ENCODE results near the gene SSR3. TPM values are rescaled to one million over a fixed set of nuclear protein-coding genes. Genes with fewer than 3 reads are reported as not detected.

The SSR3 gene
- total RNA-seq, 1 experiment from 2014 or later = 312 TPM

GRCh38 chr3:156553705-156554356 lies 1.1 kb downstream of the SSR3 start:
- Mint-ChIP-seq H3K9me3 (ENCODE audit: low read depth, unreplicated experiment) (no peaks in the 10 kb centered on the region), H3K27ac (ENCODE audit: unreplicated experiment) (peak overlapping the region; percentile 90), H3K4me1 (ENCODE audit: low read depth, unreplicated experiment) (peaks cover 43% of the 10 kb centered on the region), H3K36me3 (ENCODE audit: insufficient read depth, unreplicated experiment) (peaks cover 60% of the 10 kb centered on the region), H3K27me3 (ENCODE audit: unreplicated experiment) (no peaks in the 10 kb centered on the region), H3K4me3 (ENCODE audit: low read depth, unreplicated experiment) (peak overlapping the region; percentile 87)
- no peak for DNase-seq
- intact Hi-C loops (cut with micrococcal nuclease; ENCODE audit: unreplicated experiment) = loop anchor here (5.0 kb wide), 1 partner anchor 528 kb away; no protein-coding TSS in a partner anchor
- CTCF ChIA-PET = interaction anchor here (0.6 to 3.2 kb wide), 10 partner anchors 11 to 582 kb away, joined by 3 to 30 read pairs (median 6); partner anchors contain the start of gene TIPARP
- BruUV-seq (replicated peaks) = no TSS peak
- no peak for TF ChIP-seq CTCF (IDR thresholded peaks at IDR 0.05; ENCODE audit: unreplicated experiment)

- H3K27ac Mint-ChIP-seq (ENCODE audit: unreplicated experiment) = peak overlapping the region; percentile 90
- H3K9me3 Mint-ChIP-seq (ENCODE audit: low read depth, unreplicated experiment) = no peaks in the 10 kb centered on the region
- peaks cover 68% of the 10 kb centered on the region for H3K36me3 Mint-ChIP-seq (ENCODE audit: insufficient read depth, unreplicated experiment)
- BruUV-seq (replicated peaks) = no TSS peak
- CTCF ChIA-PET = interaction anchor here (0.6 to 0.9 kb wide), 2 partner anchors 115 to 441 kb away, joined by 3 to 4 read pairs; no protein-coding TSS in a partner anchor
- no peak for DNase-seq
- peak overlapping the region; percentile 87 for H3K4me3 Mint-ChIP-seq (ENCODE audit: low read depth, unreplicated experiment)
- intact Hi-C loops (cut with micrococcal nuclease; ENCODE audit: unreplicated experiment) = loop anchor here (5.0 kb wide), 1 partner anchor 529 kb away; no protein-coding TSS in a partner anchor
- TF ChIP-seq CTCF (IDR thresholded peaks at IDR 0.05; ENCODE audit: unreplicated experiment) = no peak
- no peaks in the 10 kb centered on the region for H3K27me3 Mint-ChIP-seq (ENCODE audit: unreplicated experiment)
- H3K4me1 Mint-ChIP-seq (ENCODE audit: low read depth, unreplicated experiment) = peaks cover 43% of the 10 kb centered on the region
Measured at GRCh38 chr3:156552973-156553372, 1.9 kb downstream of the SSR3 start.

- no peak for DNase-seq
- Mint-ChIP-seq H3K27ac (ENCODE audit: unreplicated experiment) (peak overlapping the region; percentile 8), H3K4me3 (ENCODE audit: low read depth, unreplicated experiment) (peak overlapping the region; percentile 87), H3K9me3 (ENCODE audit: low read depth, unreplicated experiment) (no peaks in the 10 kb centered on the region), H3K4me1 (ENCODE audit: low read depth, unreplicated experiment) (peaks cover 43% of the 10 kb centered on the region), H3K27me3 (ENCODE audit: unreplicated experiment) (no peaks in the 10 kb centered on the region), H3K36me3 (ENCODE audit: insufficient read depth, unreplicated experiment) (peaks cover 78% of the 10 kb centered on the region)
- intact Hi-C loops (cut with micrococcal nuclease; ENCODE audit: unreplicated experiment) = loop anchor here (5.0 kb wide), 1 partner anchor 531 kb away; no protein-coding TSS in a partner anchor
- no TSS peak for BruUV-seq (replicated peaks)
- CTCF ChIA-PET = interaction anchor here (0.7 to 1.0 kb wide), 2 partner anchors 12 to 76 kb away, joined by 3 read pairs; no protein-coding TSS in a partner anchor
- TF ChIP-seq CTCF (IDR thresholded peaks at IDR 0.05; ENCODE audit: unreplicated experiment) = no peak
Measured at GRCh38 chr3:156551746-156552145, 3.2 kb downstream of the SSR3 start.

- intact Hi-C loops (cut with micrococcal nuclease; ENCODE audit: unreplicated experiment) = loop anchor here (5.0 kb wide), 1 partner anchor 531 kb away; no protein-coding TSS in a partner anchor
- Mint-ChIP-seq H3K27me3 (ENCODE audit: unreplicated experiment) (no peaks in the 10 kb centered on the region), H3K4me3 (ENCODE audit: low read depth, unreplicated experiment) (peak overlapping the region; percentile 87), H3K4me1 (ENCODE audit: low read depth, unreplicated experiment) (peaks cover 41% of the 10 kb centered on the region), H3K27ac (ENCODE audit: unreplicated experiment) (peak overlapping the region; percentile 8), H3K9me3 (ENCODE audit: low read depth, unreplicated experiment) (no peaks in the 10 kb centered on the region), H3K36me3 (ENCODE audit: insufficient read depth, unreplicated experiment) (peaks cover 82% of the 10 kb centered on the region)
- no peak for TF ChIP-seq CTCF (IDR thresholded peaks at IDR 0.05; ENCODE audit: unreplicated experiment)
- CTCF ChIA-PET = interaction anchor here (1.0 kb wide), 1 partner anchor 12 kb away, joined by 3 read pairs; no protein-coding TSS in a partner anchor
- no TSS peak for BruUV-seq (replicated peaks)
- no peak for DNase-seq
Measured at GRCh38 chr3:156551261-156551660, 3.7 kb downstream of the SSR3 start.
